ENCODE data around the gene FAM217B.
"Not testable (repeated sequence)": the region's sequence is repeated elsewhere in the genome, so short reads cannot be mapped to it uniquely, and the experiment has no call there.

FAM217B gene

DNA sequence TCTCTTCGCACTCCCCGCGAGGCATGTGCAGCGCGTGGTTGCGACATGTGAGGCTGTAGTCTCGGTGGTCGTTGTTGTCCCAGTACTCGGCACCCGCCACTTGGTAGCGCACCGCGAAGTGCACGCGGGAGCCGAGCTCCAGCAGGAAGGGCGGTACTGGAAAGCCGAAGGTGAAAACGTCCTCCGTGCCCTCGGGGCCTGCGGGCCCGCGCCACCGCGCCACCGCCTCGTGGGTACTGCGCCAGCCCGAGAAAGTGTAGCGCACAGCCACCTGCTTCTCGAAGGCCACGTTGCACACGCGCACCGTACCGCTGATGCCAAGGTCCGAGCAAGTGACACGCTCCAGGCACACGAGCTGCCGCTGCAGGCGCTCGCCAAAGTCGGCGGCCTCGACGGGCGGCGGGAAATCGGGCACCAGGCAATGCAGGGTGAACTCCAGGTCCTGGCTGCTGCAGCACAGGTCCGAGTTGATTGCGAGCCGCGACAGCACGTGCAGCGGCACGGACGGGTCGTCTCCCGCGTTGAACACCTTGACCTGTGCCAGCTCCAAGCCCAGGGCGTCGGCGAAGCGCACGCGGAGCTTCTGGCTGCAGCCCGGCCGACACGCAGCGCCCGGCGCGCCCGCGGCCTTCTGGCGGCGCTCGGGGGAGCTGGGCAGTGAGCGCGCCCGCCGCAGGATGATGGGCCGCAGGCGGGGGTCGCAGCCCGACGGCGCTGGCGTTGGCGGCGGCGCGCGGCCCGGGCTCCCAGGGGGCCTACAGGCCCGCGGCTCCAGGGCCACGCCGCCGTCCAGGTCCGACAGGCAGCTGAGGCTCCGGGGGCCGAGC, 924 bp upstream of the FAM217B start:
- peak; percentile 7 for DNase-seq

DNA sequence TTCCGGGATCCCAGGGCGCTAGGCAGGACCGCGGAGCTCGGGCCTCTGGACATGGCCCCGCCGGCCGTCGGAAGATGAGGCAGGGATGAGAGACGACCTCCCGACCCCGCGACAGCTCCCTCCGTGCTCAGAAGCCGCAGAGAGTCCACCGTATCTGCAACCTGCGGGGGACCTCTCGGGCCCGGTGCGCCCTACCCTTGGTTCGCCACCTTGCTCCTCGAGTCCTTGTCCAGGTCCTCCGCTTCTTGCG, 385 bp upstream of the FAM217B start:
- peak; percentile 6 for DNase-seq

DNA sequence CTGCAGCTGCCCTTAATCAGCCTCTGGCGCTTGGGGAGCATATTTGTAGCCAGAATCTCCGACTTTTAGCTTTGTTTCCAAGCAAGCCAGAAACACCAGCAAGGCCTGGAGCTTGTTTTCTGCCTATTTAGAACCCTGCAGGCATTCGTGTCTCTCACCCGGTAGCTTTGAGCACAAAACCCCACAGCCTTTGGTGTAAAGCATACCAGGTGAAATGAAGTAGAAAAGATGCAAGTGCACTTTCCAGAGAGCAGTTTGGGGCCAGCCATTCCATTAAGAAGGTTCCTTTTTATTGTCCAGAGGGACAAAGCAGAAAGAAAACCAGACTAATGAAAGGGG, 736 bp downstream of the FAM217B start:
- DNase-seq: no peak

DNA sequence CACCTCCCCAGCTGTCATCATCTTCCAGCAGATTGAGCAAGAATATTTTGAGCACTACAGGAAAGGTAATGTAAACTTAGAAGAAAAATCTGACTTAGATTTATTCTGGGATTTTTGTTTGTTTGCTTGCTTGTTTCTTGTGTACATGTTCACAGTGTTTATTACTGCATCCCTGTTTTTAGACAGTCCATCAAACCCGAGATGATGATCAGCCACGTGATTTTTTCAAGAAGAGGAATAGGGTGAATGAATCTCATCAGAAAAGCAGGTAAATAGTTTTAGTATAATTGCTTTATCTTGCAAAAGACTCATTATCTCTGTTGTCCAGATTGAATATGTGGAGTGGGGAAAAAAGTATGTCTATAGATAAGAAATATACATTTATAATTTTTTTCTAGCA, 2.1 kb downstream of the FAM217B start:
- DNase-seq: no peak

DNA sequence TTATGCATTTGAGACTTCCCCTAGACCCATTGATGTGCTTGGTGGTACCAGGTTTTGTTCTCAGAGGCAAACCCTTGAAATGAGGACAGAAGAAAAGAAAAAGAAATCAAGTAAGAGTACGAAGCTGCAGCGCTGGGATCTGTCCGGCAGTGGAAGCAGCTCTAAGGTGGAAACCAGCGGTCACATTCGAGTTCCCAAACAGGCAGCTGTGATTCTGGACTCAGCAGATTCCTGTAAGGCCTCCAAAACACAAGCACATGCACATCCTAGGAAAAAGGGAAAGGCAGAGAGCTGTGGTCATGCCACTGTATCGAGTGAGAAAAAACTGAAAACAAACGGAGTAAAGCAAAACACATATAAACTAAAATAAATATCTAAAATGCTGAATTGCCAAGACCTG, 4.5 kb downstream of the FAM217B start:
- DNase-seq: no peak

DNA sequence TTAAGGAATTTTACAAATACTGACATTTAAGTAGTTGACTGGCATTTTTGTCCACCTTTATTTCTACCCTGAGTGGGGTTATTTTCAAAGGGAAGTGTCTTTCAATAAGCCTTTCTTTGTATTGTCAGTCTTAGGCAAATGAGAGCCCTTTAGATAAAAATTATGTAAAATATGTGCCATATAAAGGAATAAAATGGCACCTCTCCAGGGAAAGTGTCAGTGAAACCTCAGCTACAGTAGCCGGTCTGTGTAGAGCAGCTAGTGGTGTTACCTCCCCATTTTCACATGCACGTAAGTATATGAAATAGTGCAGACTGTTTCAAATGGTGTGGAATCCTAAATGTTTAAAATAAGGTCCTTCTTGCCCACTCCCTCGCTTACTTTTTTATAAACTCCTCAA, 5.0 kb downstream of the FAM217B start:
- no peak for DNase-seq

DNA sequence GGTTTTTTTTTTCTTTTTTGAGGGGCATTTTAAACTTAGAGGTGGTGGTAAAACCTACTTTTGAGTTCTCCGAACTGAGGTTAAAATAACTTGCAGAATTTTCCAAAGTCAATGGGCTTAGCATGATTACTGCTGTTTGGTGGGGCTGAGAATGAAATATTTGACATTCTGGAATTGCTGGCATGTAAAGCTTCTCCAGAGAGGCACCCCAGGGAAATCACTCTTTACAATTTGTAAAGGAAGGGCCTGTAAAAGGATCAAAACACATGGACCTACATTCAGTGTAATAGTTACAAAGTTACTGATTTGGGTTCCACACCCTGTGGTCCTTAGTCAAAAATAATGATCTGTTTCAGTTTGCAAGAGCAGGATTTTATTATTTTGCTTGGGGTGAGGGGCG, 5.5 kb downstream of the FAM217B start:
- no peak for DNase-seq

DNA sequence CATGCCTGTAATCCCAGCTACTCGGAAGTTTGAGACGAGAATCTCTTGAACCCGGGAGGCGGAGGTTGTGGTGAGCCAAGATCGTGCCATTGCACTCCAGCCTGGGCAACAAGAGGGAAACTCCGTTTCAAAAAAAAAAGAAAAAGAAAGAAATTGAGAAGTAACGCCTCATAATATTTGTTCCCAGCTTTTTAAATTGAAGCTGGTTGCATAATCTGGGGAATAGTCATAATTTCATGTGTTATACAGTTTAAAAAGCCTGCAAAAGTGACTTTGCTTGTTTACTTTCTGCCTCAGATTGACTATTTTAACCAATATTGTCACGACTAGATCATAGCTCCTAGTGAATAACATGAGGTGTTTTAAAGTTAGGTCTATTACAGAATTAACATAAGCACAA, 7.2 kb downstream of the FAM217B start:
- DNase-seq: no peak

DNA sequence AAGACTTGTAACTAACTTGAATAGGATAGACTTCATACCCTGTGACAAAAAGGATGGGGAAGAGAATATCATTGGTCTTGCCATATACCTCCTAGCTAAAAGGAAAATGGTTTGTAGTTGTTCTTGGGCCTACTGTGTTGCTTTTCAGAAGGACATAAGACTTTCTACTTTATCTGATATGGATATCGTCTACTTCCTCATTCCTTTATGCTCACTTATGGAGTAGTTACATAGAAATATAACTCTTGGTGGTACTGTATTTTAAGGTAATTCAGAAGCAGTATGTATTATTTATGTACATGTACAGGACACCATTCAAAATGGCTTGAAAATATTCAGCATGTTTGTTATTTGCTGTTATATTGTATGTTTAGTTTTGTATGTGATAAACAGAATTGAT, 8.0 kb downstream of the FAM217B start:
- DNase-seq: no peak

DNA sequence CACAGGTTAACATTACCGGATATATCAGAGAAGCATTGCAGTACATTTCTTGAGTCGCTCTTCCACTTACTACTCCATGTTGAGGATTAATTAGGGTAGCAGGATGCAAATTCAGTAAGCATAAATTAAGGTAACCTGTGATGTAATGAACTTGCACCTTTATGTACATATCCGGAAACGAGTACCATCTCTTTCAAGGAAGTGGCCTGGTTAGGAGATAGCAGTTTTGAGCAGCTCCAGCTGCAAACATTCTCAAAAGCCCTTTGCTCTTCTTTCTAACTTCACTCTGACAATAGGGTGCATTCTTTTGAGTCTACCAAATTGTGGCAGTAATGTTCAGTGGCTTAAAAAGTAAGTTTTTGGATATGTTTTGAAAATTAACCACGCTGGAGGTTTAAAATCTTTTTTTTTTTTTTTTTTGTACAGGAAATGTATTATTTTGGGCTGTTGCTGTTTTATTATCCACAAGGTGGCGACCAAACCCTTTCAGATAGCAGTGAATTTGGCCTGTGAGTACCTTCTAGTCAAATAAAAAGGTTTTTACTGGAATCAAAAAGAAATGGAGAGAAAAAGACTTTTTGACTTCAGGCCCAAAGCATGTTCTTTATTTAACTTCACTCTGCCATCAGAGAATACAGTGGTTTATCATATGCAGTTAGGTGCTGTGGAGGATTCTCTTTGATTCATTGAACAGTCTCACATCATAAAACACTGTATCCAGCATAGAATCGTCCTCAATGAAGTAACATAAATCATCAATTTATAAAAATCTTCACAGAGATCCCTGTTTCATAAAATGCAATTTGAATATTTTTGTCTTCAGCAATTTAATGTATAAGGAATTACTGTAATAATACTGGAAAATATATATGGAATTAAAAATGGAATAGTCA, 8.9 kb downstream of the FAM217B start:
- DNase-seq: peak; percentile 35

DNA sequence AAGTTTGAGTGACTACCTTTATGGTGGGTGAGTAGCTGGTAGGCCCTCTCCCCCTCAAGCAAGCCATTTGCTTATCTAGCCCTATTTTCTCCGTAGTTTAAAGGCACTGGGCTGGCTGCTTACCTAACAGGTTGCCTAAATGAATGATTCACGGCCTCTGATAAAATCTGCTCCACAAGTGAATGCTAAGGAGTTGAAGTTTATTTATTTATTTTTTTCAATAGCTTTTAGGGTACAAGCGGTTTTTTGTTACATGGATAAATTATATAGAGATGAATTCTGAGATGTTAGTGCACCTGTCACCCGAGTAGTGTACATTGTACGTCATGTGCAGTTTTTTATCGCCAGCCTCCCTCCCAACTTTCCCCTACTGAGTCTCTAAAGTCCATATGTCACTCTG, 9.7 kb downstream of the FAM217B start:
- DNase-seq: no peak

DNA sequence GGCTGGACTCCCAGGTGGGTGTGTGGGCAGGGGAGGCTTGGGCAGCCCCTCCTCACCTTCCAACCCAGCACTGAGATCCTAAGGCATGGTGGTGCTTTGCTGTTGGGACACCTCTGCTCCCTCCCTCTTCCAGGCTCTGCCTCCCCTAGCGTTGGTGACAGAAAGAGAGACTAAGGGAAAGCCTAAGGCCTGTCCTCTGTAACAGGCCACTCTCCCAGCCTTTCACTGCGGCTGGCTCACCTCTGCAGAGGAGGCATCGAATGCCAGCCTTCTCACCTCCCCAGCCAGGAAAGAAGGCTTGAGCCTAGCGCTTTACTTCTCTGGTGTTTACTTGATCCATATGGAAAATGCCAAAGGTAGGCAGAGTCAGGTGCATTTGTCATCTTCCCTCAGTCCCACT, 14.5 kb downstream of the FAM217B start:
- DNase-seq: no peak

DNA sequence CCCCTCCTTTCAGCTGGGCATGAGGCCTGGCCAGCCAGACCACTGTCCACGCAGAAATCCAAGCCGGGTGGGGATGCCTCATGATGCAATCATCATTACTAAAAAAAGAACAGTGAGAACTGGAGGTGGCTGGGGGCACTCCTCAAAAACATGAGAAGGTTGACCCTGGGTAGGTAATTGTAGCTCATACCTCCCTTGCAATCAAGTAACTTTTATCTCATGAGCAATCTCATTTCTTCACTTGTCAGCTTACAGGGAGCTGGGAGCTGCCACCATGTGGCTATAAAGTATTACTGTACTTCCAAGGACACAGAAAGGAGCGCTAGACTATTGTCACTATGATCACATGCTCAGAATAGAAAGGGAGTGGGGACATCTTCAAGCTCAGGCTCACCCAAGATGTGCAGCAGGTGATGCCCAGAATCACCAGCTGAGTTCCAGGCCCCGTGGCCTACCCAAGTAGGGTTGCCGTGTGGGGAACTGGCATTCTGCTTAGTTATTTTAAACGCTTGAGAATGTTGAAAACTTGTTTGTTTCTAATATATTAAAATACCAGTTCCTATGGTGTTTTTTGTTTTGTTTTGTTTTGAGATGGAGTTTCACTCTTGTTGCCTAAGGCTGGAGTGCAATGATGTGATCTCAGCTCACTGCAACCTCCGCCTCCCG, 15.1 kb downstream of the FAM217B start:
- no peak for DNase-seq

DNA sequence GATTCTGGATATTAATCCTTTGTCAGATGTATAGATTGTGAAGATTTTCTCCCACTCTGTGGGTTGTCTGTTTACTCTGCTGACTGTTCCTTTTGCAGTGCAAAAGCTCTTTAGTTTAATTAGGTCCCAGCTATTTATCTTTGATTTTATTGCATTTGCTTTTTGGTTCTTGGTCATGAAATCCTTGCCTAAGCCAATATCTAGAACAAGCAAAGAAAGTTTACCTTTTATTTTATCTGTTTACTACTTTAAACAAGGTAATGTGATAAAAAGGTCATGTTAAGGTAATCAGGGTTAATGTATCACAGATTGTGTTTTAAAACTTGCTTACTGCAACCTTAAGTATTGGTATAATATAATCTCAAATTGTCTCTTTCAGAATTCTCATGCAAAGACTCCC, 17.4 kb downstream of the FAM217B start:
- not testable (repeated sequence) for DNase-seq

DNA sequence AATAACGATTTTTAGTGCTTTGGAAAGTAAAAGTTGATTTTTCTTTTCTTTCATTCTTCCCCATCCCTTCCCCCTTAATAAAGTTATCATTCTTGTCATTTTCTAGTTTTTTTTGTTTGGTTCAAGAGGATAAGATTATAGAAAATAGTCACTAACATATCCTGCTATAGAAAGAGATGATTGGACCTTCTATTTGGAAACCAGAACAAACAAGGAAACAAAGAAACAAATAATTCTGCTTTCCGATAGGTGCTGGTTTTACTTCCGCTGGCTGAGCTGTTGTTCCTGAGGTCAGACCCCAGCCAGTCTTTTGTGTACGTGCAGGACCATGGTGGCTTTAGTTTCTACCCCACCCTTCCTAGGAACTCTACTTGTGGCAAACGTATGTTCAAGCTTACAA, 17.9 kb downstream of the FAM217B start, which contains the start of gene CDH26:
TSS of gene CDH26 (plus strand) at position 301 of the 400 bp plus-strand sequence. CDS start 304 bp downstream, outside the sequence.
- no peak for DNase-seq

DNA sequence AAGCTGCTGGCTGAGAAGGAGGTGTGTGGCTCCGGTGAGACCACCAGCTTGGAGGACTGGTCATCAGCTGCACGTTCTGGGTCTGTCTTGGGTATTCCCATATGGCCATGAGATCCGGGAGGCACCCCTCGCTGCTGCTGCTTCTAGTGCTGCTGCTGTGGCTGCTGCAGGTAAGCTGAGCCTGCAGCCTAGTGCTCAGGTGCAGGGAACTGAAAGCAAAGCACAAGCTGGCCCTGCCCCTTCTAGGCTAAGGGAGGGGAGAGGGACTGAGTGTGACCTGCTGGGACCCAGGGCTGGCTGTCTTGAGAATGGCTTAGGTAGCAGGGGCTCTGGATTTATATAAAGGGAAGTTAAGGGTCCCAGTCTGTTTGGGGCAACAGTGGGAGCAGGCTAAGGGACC, 18.4 kb downstream of the FAM217B start:
- DNase-seq: no peak

DNA sequence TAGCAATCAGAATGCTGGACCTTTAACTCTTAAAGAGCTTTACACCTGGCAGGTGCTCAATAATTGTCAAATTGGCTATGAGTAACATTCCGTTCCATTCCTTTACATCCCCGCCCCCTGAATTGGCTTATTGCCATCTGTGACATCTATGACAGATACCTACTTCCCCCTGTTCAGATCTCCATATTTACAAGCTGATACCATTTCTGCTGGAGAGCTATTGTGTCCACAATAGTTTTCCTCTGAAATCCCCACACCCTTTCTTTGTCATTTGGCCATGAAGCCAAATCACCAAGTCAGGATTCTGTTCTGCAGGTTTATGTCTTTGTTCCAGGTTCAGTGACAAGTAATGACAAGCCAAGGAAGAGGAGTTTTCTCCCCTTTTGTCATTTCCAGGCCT, 21.2 kb downstream of the FAM217B start:
- no peak for DNase-seq

DNA sequence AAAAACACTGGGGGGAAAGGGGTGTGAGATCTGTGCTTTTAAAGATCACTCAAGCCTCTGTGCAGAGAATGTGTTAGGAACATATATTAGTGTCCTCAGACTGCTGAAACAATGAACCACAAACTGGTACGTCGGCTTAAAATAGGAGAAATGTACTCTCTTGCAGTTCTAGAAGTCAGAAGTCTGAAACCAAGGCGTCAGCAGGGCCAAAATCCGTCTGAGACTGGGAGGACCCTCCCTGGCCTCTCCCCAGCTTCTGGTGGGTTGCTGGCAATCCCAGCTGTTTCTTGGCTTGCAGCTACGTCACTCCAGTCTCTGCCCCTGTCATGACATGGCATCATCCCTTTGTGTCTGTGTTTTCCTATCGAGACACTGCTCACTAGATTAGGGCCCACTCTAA, 22.0 kb downstream of the FAM217B start:
- DNase-seq: no peak

DNA sequence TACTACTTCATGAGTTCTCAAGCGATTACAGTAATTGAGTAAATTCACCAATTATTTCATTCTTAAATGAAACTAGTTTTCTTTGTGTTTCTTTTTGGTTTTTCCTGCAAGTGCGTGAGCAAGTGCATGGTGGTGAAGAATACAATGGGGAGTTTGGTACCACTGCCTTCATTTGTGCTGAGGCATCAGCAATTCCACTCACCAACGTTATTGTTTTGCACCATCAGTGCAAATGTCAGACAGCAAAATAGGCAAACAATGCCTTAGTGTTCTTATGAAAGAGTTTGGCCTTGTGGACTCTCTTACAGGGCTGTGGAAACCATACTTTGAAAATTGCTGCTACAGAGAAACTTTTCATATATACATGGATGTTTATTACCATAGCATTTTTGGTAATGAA, 26.2 kb downstream of the FAM217B start:
- no peak for DNase-seq

DNA sequence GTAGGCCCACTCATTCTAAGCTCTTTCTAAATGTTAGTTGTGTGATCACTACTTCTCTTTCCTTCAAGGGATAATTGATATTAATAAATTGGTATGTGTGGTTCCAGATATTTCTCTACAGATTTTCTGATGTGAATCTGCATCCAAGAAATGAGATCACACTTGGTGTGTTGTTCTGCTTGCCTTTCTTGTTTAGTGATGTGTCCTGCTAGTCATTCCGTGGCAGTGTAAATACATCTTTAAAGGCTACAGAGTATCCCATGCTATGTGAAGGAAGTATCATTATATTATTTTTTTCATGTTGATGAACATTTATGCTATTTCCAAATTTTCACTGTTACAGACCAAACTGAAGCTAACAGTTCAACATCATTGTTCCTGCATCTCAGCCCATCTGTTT, 31.2 kb downstream of the FAM217B start:
- DNase-seq: no peak

DNA sequence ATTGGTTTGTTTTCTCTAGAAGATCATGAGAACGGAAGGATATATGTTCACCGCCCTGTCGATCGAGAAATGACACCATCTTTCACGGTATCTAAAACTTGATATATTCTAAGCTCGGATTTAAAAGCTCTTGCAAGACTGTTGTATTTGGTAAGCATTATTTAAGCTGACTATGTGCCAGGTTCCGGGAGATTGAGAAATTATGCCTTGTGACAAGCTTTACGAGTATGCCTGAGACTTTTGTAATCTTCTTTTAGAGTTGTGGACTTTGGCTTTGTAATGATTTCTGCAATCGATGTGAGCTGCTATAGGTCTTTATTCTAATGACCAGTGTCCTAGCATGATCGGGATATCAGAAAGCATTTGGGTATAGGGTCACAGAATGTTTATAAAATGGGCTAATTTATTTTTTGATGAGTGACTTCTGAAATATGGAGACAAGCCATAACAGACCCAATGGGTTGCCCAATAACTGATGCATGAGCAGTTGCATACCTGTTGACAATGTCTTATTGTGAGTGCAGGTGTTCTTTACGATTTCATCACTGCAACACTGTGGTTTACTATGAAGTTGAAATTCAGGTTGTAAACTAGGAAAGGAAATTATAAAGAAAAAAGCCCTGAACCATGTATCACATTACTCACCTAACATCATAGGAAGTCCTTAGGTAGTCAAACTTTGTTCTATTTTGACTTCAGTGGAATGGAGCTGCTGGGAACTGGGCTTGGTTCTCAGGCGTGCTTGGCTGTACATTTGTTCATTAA, 32.0 kb downstream of the FAM217B start:
- no peak for DNase-seq

DNA sequence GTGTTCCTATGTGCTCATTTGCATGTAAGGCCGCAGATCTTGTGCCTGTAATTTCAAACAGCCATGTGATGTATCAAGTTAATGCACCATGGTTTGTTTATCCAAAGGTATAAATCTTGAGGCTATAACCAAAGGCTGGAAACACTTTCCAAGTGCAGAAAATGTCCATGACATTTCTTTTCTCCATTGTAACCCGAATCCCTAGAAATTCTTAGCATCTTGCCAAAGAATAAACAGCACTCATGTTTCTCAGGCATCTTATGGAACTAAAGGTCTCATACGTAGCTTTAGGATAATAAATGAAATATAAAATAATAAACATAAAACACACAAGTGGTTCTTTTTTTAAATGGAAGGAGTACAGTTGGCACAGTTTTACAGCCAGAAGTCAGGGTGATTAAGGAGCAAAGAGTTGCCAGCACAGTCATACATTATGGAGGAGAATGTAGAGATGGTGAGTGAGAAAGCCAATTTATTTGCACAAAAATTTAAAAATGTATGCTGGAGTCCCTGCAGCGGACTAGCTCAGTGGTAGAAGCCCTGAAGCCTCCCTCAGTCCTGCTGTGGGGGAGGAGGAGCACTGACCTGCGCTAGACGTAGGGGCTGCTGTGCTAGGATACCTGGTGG, 36.1 kb downstream of the FAM217B start:
- DNase-seq: no peak

DNA sequence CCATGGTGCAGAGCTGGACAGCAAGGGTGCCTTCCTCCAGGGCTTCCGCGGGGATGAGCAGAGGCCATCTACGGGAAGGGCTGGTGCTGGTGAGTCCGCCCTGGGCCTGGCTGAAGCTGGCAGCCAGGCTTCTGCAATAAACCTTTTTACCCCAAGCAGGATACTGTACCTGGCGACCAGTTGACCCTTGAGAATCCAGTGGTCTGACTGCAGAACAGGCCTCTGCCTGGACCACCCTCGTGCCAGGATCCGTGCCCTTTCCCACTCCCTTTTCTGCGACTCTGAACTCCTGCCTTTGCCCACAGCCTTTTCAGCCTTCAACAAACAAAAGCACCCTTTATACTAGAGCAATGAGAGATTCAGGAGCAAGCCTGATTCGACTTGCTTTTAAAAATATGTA, 36.9 kb downstream of the FAM217B start:
- DNase-seq: no peak
